ENCODE data around the gene PPP1R7. TPM values are rescaled to one million over a fixed set of nuclear protein-coding genes. Genes with fewer than 3 reads are reported as not detected.

PPP1R7 gene
- total and polyA plus RNA-seq, 4 donors: 18.0 to 45.8 (median 29.0) TPM

DNA sequence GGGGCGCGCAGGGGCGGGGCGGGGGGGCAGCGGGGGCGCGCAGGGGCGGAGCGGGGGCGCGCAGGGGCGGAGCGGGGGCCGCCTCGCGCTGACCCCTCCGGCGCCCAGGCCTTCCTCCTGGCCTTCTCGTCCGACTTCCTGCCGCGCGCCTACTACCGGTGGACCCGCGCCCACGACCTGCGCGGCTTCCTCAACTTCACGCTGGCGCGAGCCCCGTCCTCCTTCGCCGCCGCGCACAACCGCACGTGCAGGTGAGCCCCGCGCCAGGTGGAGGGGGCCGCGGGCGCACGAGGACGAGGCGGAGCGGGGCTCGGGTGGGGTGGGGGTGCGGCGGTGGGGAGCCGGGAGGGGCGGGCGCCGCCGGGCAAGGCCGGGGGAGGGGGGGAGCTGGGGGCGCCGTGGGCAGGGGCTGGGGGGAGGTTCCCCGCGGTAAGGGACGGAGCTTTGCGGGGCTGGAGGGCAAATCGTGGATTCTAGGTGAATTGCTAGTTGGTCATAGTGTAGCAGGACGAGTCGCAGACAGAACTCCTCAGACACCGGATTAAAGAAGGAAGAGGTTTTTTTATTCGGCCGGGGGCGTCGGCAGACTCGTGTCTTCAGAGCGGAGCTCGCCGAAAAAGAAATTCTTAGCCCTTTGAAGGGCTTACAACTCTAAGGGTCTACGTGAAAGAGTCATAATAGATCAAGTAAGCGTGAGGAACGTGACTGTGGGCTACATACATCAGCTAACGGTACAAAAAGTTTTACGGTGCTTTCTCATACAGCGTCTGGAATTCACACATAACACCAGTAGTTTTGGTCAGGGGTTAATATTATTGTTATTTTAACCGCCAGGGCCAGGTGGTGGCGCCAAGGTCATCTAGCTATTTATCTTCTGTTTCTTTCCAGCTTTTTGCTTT lies 68.1 kb downstream of the PPP1R7 start:
- TF ChIP-seq REST (IDR thresholded peaks at IDR 0.05): no peak
- TF ChIP-seq, protein P1, sequence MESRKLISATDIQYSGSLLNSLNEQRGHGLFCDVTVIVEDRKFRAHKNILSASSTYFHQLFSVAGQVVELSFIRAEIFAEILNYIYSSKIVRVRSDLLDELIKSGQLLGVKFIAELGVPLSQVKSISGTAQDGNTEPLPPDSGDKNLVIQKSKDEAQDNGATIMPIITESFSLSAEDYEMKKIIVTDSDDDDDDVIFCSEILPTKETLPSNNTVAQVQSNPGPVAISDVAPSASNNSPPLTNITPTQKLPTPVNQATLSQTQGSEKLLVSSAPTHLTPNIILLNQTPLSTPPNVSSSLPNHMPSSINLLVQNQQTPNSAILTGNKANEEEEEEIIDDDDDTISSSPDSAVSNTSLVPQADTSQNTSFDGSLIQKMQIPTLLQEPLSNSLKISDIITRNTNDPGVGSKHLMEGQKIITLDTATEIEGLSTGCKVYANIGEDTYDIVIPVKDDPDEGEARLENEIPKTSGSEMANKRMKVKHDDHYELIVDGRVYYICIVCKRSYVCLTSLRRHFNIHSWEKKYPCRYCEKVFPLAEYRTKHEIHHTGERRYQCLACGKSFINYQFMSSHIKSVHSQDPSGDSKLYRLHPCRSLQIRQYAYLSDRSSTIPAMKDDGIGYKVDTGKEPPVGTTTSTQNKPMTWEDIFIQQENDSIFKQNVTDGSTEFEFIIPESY (IDR thresholded peaks at IDR 0.05): no peak
- TF ChIP-seq RXRA (IDR thresholded peaks at IDR 0.05): no peak
- TF ChIP-seq EGR1 (IDR thresholded peaks at IDR 0.05; ENCODE audit: low read depth in 2 of 2): no peak
- TF ChIP-seq FOXA2 (IDR thresholded peaks at IDR 0.05): no peak
- TF ChIP-seq, protein P2, sequence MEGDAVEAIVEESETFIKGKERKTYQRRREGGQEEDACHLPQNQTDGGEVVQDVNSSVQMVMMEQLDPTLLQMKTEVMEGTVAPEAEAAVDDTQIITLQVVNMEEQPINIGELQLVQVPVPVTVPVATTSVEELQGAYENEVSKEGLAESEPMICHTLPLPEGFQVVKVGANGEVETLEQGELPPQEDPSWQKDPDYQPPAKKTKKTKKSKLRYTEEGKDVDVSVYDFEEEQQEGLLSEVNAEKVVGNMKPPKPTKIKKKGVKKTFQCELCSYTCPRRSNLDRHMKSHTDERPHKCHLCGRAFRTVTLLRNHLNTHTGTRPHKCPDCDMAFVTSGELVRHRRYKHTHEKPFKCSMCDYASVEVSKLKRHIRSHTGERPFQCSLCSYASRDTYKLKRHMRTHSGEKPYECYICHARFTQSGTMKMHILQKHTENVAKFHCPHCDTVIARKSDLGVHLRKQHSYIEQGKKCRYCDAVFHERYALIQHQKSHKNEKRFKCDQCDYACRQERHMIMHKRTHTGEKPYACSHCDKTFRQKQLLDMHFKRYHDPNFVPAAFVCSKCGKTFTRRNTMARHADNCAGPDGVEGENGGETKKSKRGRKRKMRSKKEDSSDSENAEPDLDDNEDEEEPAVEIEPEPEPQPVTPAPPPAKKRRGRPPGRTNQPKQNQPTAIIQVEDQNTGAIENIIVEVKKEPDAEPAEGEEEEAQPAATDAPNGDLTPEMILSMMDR (IDR thresholded peaks at IDR 0.05; ENCODE audit: low read depth, low read length, missing input control): peak; percentile 13
- no peak for TF ChIP-seq NR2F2 (IDR thresholded peaks at IDR 0.05)
- TF ChIP-seq GABPA (IDR thresholded peaks at IDR 0.05 in 1 of 2, conservative IDR thresholded peaks at IDR 0.05 in 1 of 2): no peak
- TF ChIP-seq JUND (IDR thresholded peaks at IDR 0.05): no peak
- no peak for TF ChIP-seq SP1 (IDR thresholded peaks at IDR 0.05)
- TF ChIP-seq YY1 (IDR thresholded peaks at IDR 0.05): no peak
- TF ChIP-seq HNF4G (IDR thresholded peaks at IDR 0.05): no peak
- peak; percentile 31 to 56 for TF ChIP-seq RAD21 (IDR thresholded peaks at IDR 0.05)
- no peak for TF ChIP-seq TAF1 (conservative IDR thresholded peaks at IDR 0.05)
- TF ChIP-seq ATF3 (IDR thresholded peaks at IDR 0.05): no peak
- TF ChIP-seq, protein P3, sequence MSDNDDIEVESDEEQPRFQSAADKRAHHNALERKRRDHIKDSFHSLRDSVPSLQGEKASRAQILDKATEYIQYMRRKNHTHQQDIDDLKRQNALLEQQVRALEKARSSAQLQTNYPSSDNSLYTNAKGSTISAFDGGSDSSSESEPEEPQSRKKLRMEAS (IDR thresholded peaks at IDR 0.05): no peak
- no peak for TF ChIP-seq HNF4A (conservative IDR thresholded peaks at IDR 0.05)
- no peak for TF ChIP-seq FOXA1 (IDR thresholded peaks at IDR 0.05)
- Histone ChIP-seq H3K9ac (ENCODE audit: low read depth in 1 of 2, low read length in 2 of 2) (peak overlapping the region in 1 of 2 donors; percentile 53), H3K36me3 (ENCODE audit: control insufficient read depth in 4 of 4, insufficient read depth in 3 of 4, low read depth in 1 of 4, low read length in 3 of 4) (no peaks in the 10 kb centered on the region), H3K4me3 (ENCODE audit: low read depth in 1 of 3, low read length in 3 of 3) (peak overlapping the region; percentile 47 to 70 (median 57)), H3K4me1 (ENCODE audit: control insufficient read depth in 4 of 4, insufficient read depth in 4 of 4, low read length in 3 of 4) (peaks cover 0 to 13% (median 6%) of the 10 kb centered on the region in 4 donors), H3K9me3 (ENCODE audit: control insufficient read depth in 4 of 4, low read length in 3 of 4) (no peaks in the 10 kb centered on the region), H3K27ac (ENCODE audit: low read depth in 1 of 2, low read length in 2 of 2) (peak overlapping the region in 1 of 2 donors; percentile 35), H3K27me3 (ENCODE audit: control insufficient read depth in 4 of 4, insufficient read depth in 4 of 4, low read length in 3 of 4) (no peaks in the 10 kb centered on the region)
- 2% methylated on average over 70 of the region's 83 CpGs for whole genome bisulfite sequencing
- no peak for DNase-seq (ENCODE audit: low spot score)

Data from liver (tissue), 9 donors.